ENCODE data around the gene DNM2. TPM values are rescaled to one million over a fixed set of nuclear protein-coding genes. Genes with fewer than 3 reads are reported as not detected.
A peak's percentile ranks its signal among the peaks of the same experiment; 100 is the strongest.

The DNM2 gene
- total RNA-seq, 1 experiment from 2014 or later, result 131 TPM

DNA sequence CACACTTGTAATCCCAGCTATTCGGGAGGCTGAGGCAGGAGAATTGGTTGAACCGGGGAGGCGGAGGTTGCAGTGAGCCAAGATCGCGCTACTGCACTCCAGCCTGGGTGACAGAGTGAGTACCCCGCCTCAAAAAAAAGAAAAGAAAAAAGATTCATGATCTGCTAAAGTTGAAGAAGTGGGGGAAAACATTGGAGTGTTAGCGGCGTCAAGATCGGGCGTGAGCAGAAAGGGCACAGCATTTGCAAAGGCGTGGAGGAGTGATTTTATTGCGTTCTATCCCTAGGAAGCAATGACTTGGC lies 874 bp upstream of the DNM2 start:
- TF ChIP-seq, protein P1, sequence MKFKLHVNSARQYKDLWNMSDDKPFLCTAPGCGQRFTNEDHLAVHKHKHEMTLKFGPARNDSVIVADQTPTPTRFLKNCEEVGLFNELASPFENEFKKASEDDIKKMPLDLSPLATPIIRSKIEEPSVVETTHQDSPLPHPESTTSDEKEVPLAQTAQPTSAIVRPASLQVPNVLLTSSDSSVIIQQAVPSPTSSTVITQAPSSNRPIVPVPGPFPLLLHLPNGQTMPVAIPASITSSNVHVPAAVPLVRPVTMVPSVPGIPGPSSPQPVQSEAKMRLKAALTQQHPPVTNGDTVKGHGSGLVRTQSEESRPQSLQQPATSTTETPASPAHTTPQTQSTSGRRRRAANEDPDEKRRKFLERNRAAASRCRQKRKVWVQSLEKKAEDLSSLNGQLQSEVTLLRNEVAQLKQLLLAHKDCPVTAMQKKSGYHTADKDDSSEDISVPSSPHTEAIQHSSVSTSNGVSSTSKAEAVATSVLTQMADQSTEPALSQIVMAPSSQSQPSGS (CRISPR knock-in tag; IDR thresholded peaks at IDR 0.05; ENCODE audit: borderline replicate concordance, low read depth), result no peak
- TF ChIP-seq, protein P2, sequence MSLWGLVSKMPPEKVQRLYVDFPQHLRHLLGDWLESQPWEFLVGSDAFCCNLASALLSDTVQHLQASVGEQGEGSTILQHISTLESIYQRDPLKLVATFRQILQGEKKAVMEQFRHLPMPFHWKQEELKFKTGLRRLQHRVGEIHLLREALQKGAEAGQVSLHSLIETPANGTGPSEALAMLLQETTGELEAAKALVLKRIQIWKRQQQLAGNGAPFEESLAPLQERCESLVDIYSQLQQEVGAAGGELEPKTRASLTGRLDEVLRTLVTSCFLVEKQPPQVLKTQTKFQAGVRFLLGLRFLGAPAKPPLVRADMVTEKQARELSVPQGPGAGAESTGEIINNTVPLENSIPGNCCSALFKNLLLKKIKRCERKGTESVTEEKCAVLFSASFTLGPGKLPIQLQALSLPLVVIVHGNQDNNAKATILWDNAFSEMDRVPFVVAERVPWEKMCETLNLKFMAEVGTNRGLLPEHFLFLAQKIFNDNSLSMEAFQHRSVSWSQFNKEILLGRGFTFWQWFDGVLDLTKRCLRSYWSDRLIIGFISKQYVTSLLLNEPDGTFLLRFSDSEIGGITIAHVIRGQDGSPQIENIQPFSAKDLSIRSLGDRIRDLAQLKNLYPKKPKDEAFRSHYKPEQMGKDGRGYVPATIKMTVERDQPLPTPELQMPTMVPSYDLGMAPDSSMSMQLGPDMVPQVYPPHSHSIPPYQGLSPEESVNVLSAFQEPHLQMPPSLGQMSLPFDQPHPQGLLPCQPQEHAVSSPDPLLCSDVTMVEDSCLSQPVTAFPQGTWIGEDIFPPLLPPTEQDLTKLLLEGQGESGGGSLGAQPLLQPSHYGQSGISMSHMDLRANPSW (CRISPR knock-in tag; conservative IDR thresholded peaks at IDR 0.05; ENCODE audit: low read depth), result no peak
- TF ChIP-seq ZNF232 (CRISPR knock-in tag; IDR thresholded peaks at IDR 0.05) (peak; percentile 59; the same call in 1 of the 2 replicates), TEAD4 (CRISPR knock-in tag; IDR thresholded peaks at IDR 0.05) (no peak), NFE2L1 (CRISPR knock-in tag; IDR thresholded peaks at IDR 0.05) (no peak), NFATC4 (CRISPR knock-in tag; IDR thresholded peaks at IDR 0.05) (no peak), SMAD4 (CRISPR knock-in tag; IDR thresholded peaks at IDR 0.05) (no peak)
- TF ChIP-seq, protein P3, sequence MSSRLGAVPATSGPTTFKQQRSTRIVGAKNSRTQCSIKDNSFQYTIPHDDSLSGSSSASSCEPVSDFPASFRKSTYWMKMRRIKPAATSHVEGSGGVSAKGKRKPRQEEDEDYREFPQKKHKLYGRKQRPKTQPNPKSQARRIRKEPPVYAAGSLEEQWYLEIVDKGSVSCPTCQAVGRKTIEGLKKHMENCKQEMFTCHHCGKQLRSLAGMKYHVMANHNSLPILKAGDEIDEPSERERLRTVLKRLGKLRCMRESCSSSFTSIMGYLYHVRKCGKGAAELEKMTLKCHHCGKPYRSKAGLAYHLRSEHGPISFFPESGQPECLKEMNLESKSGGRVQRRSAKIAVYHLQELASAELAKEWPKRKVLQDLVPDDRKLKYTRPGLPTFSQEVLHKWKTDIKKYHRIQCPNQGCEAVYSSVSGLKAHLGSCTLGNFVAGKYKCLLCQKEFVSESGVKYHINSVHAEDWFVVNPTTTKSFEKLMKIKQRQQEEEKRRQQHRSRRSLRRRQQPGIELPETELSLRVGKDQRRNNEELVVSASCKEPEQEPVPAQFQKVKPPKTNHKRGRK (CRISPR knock-in tag; IDR thresholded peaks at IDR 0.05; ENCODE audit: borderline replicate concordance), result peak; percentile 99
- TF ChIP-seq, protein P4, sequence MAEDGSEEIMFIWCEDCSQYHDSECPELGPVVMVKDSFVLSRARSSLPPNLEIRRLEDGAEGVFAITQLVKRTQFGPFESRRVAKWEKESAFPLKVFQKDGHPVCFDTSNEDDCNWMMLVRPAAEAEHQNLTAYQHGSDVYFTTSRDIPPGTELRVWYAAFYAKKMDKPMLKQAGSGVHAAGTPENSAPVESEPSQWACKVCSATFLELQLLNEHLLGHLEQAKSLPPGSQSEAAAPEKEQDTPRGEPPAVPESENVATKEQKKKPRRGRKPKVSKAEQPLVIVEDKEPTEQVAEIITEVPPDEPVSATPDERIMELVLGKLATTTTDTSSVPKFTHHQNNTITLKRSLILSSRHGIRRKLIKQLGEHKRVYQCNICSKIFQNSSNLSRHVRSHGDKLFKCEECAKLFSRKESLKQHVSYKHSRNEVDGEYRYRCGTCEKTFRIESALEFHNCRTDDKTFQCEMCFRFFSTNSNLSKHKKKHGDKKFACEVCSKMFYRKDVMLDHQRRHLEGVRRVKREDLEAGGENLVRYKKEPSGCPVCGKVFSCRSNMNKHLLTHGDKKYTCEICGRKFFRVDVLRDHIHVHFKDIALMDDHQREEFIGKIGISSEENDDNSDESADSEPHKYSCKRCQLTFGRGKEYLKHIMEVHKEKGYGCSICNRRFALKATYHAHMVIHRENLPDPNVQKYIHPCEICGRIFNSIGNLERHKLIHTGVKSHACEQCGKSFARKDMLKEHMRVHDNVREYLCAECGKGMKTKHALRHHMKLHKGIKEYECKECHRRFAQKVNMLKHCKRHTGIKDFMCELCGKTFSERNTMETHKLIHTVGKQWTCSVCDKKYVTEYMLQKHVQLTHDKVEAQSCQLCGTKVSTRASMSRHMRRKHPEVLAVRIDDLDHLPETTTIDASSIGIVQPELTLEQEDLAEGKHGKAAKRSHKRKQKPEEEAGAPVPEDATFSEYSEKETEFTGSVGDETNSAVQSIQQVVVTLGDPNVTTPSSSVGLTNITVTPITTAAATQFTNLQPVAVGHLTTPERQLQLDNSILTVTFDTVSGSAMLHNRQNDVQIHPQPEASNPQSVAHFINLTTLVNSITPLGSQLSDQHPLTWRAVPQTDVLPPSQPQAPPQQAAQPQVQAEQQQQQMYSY (CRISPR knock-in tag; IDR thresholded peaks at IDR 0.05), result no peak
- TF ChIP-seq, protein P5, sequence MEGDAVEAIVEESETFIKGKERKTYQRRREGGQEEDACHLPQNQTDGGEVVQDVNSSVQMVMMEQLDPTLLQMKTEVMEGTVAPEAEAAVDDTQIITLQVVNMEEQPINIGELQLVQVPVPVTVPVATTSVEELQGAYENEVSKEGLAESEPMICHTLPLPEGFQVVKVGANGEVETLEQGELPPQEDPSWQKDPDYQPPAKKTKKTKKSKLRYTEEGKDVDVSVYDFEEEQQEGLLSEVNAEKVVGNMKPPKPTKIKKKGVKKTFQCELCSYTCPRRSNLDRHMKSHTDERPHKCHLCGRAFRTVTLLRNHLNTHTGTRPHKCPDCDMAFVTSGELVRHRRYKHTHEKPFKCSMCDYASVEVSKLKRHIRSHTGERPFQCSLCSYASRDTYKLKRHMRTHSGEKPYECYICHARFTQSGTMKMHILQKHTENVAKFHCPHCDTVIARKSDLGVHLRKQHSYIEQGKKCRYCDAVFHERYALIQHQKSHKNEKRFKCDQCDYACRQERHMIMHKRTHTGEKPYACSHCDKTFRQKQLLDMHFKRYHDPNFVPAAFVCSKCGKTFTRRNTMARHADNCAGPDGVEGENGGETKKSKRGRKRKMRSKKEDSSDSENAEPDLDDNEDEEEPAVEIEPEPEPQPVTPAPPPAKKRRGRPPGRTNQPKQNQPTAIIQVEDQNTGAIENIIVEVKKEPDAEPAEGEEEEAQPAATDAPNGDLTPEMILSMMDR (IDR thresholded peaks at IDR 0.05), result no peak
- TF ChIP-seq, protein P6, sequence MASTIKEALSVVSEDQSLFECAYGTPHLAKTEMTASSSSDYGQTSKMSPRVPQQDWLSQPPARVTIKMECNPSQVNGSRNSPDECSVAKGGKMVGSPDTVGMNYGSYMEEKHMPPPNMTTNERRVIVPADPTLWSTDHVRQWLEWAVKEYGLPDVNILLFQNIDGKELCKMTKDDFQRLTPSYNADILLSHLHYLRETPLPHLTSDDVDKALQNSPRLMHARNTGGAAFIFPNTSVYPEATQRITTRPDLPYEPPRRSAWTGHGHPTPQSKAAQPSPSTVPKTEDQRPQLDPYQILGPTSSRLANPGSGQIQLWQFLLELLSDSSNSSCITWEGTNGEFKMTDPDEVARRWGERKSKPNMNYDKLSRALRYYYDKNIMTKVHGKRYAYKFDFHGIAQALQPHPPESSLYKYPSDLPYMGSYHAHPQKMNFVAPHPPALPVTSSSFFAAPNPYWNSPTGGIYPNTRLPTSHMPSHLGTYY (CRISPR knock-in tag; IDR thresholded peaks at IDR 0.05), result no peak
- TF ChIP-seq, protein P7, sequence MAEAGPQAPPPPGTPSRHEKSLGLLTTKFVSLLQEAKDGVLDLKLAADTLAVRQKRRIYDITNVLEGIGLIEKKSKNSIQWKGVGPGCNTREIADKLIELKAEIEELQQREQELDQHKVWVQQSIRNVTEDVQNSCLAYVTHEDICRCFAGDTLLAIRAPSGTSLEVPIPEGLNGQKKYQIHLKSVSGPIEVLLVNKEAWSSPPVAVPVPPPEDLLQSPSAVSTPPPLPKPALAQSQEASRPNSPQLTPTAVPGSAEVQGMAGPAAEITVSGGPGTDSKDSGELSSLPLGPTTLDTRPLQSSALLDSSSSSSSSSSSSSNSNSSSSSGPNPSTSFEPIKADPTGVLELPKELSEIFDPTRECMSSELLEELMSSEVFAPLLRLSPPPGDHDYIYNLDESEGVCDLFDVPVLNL (CRISPR knock-in tag; IDR thresholded peaks at IDR 0.05; ENCODE audit: borderline replicate concordance, low read depth), result no peak

More for the DNA sequence above, 874 bp upstream of the DNM2 start:
- ChIA-PET CTCF (interaction anchor here (0.6 to 4.6 kb wide), 50 partner anchors 10 to 364 kb away, joined by 3 to 107 read pairs (median 6); partner anchors contain the start of genes CARM1, KRI1, QTRT1 and TMED1), POLR2A (interaction anchor here (0.8 to 1.9 kb wide), 4 partner anchors 15 to 147 kb away, joined by 3 to 9 read pairs (median 5); partner anchors contain the start of genes QTRT1 and TMED1)
- H3K9me3 Mint-ChIP-seq, result no peaks in the 10 kb centered on the region
- peaks cover 7% of the 10 kb centered on the region for H3K36me3 Mint-ChIP-seq
- ATAC-seq, result no peak
- H3K27me3 Mint-ChIP-seq (ENCODE audit: low read depth), result no peaks in the 10 kb centered on the region
- H3K4me3 Mint-ChIP-seq, result peak overlapping the region; percentile 66
- peak overlapping the region; percentile 90 for H3K27ac Mint-ChIP-seq
- H3K4me1 Mint-ChIP-seq, result peaks cover 15% of the 10 kb centered on the region
- no peak for DNase-seq (ENCODE audit: low spot score)

All from WTC11 (cell line).